ENCODE results near the gene GFPT2. TPM values are rescaled to one million over a fixed set of nuclear protein-coding genes. Genes with fewer than 3 reads are reported as not detected.

Gene GFPT2
- total RNA-seq, 4 donors from 2014 or later = 5.5 to 15.6 (median 6.4) TPM; not detected in 1

DNA sequence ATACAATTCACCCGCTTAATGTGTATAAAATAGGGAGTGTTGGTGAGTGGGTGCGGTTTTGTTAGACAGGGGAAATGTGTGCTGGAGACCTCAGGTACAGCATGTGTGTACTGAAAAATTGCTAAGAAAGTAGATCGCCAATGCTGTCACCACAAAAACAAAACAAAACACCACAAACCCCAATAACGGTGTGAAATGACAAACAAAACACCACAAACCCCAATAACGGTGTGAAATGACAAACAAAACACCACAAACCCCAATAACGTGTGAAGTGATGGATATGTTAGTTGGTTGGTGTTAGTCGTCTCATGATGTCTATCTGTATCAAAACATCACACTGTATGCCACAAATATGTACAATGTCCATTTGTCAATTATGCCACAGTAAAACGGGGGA lies 14.2 kb upstream of the GFPT2 start:
- H3K36me3 ChIP-seq = no peaks in the 10 kb centered on the region
- H3K27ac ChIP-seq = no peak overlapping the region
- no peak overlapping the region for H3K4me3 ChIP-seq
- intact Hi-C loops (cut with DNase I) = no loop called here
- H3K4me1 ChIP-seq = peaks cover 0 to 4% (median 3%) of the 10 kb centered on the region in 3 donors
- WGBS, 2 donors = 71 to 88% methylated on average over 8 of the region's 8 CpGs
- no peak for DNase-seq
- no peak for TF ChIP-seq POLR2A (IDR thresholded peaks at IDR 0.05)
- TF ChIP-seq, protein P1, sequence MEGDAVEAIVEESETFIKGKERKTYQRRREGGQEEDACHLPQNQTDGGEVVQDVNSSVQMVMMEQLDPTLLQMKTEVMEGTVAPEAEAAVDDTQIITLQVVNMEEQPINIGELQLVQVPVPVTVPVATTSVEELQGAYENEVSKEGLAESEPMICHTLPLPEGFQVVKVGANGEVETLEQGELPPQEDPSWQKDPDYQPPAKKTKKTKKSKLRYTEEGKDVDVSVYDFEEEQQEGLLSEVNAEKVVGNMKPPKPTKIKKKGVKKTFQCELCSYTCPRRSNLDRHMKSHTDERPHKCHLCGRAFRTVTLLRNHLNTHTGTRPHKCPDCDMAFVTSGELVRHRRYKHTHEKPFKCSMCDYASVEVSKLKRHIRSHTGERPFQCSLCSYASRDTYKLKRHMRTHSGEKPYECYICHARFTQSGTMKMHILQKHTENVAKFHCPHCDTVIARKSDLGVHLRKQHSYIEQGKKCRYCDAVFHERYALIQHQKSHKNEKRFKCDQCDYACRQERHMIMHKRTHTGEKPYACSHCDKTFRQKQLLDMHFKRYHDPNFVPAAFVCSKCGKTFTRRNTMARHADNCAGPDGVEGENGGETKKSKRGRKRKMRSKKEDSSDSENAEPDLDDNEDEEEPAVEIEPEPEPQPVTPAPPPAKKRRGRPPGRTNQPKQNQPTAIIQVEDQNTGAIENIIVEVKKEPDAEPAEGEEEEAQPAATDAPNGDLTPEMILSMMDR (IDR thresholded peaks at IDR 0.05) = no peak
- no peaks in the 10 kb centered on the region for H3K9me3 ChIP-seq
- H3K27me3 ChIP-seq = no peaks in the 10 kb centered on the region

DNA sequence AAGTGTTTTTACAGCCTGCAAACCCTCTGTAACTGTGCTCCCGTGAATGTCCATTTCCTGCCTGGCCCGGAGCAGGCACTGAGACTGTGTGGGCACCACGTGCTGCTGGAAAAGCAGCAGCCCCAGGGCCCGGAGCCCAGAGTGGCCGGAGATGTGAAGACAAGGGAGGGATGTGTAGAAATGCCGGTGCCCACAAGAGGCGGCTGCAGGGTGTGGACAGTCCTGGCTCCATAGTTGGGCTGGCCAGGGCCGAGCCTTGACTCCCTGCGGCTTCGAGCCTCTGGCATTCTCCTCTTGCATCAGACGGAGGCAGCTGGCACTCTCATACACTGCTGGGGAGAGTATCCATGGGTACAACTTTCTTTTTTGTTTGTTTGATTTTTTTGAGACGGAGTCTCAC lies 13.2 kb upstream of the GFPT2 start:
- 38 to 42% methylated on average over 7 to 12 of the region's 12 CpGs for WGBS, 2 donors

DNA sequence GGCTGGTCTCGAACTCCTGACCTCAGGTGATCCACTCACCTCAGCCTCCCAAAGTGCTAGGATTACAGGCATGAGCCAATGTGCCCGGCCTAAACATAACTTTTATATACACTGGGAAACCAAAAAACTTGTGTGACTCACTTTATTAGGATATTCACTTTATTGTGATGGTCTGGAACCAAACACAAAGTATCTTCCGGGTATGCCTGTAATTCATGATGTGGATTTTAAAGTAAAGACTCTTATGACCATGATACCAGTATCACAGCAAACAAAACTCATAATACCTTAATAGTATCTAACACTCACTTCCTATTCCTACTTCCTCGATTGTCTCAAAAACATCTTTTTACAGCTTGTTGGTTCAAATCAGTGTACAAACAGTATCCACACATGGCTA lies 12.7 kb upstream of the GFPT2 start:
- H3K27ac ChIP-seq = no peak overlapping the region
- H3K4me1 ChIP-seq = peaks cover 0 to 4% (median 2%) of the 10 kb centered on the region in 3 donors
- H3K27me3 ChIP-seq = no peaks in the 10 kb centered on the region
- DNase-seq = no peak
- H3K4me3 ChIP-seq = no peak overlapping the region
- 71 to 74% methylated on average over 4 of the region's 4 CpGs for WGBS, 2 donors
- intact Hi-C loops (cut with DNase I) = no loop called here
- H3K36me3 ChIP-seq = no peaks in the 10 kb centered on the region
- TF ChIP-seq POLR2A (IDR thresholded peaks at IDR 0.05) = no peak
- TF ChIP-seq, protein P1 (IDR thresholded peaks at IDR 0.05) = no peak
- no peaks in the 10 kb centered on the region for H3K9me3 ChIP-seq

More for the DNA sequence above, 13.2 kb upstream of the GFPT2 start:
- intact Hi-C loops (cut with DNase I) = no loop called here
- peaks cover 0 to 4% (median 3%) of the 10 kb centered on the region in 3 donors for H3K4me1 ChIP-seq
- H3K9me3 ChIP-seq = no peaks in the 10 kb centered on the region
- DNase-seq = no peak
- TF ChIP-seq POLR2A (IDR thresholded peaks at IDR 0.05) = no peak
- TF ChIP-seq, protein P1 (IDR thresholded peaks at IDR 0.05) = no peak
- H3K36me3 ChIP-seq = no peaks in the 10 kb centered on the region
- no peak overlapping the region for H3K4me3 ChIP-seq
- H3K27ac ChIP-seq = no peak overlapping the region
- no peaks in the 10 kb centered on the region for H3K27me3 ChIP-seq

DNA sequence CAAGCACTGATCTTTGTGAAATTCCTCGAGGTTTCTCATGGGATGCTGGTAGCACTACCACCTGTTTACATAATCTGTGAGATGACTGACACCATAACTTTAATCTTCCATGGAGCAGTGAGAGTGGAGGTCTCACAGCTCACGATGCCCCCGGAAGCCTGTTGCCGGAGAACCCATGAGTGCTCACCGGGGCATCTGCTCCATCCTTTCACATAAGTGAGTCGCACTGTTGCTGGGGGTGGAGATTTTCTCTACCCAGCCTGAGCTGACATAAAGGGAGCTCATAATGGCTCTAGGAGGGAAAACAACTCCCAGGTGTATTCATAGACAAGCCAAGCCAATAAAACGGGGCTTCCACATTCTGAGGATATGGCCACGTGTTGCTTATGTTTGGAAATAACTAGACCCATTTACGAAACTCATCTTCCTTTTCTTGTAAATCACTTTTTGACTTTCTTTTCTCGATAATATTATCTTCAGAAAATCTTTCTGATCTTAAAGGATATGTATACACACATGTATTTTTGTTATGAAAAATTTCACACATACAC lies 11.2 kb upstream of the GFPT2 start:
- Histone ChIP-seq H3K27me3 (no peaks in the 10 kb centered on the region), H3K36me3 (no peaks in the 10 kb centered on the region), H3K4me3 (no peak overlapping the region), H3K4me1 (no peaks in the 10 kb centered on the region), H3K9me3 (no peaks in the 10 kb centered on the region), H3K27ac (no peak overlapping the region)
- TF ChIP-seq POLR2A (IDR thresholded peaks at IDR 0.05) = no peak
- TF ChIP-seq, protein P1 (IDR thresholded peaks at IDR 0.05) = no peak
- intact Hi-C loops (cut with DNase I) = no loop called here
- 75 to 82% methylated on average over 10 of the region's 10 CpGs for WGBS, 2 donors
- no peak for DNase-seq

DNA sequence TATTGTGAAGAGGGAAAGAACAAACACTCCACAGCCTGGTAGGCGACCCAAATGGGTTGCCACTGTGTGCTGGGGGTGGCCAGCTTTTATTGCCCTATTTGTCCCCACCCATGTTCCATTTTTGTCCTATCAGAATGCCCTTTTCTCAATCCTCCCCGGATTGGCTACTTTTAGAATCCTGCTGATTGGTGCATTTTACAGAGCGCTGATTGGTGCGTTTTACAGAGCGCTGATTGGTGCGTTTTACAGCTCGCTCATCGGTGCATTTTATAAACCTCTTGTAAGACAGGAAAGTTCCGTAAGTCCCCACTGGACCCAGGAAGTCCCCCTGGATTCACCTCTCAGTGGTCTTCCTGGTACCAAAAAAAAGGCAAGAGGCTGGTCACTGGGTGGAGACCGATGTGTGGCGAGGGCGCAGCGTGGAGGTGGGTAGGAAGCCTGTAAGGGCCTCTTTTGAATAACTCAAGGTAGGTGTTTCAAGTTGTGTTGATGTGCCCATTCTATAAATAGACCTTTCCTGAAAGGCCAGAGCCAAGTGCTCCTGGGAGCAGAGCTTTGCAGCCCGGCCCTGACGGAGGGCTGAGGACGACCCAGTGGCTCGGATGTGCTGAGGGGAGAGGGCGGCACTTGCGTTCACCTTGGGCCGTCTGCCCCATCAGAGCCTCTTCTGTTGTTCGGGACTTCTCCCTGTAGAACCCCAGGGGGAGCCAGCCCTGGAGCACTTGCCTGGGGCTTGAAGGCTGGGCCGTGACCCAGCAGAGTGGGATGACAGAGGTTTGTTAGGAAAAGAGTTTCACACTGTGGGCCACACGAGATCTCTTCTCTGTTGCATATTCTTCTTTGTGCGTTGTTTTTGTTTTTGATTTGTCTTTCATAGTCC lies 7.2 kb upstream of the GFPT2 start:
- TF ChIP-seq POLR2A (IDR thresholded peaks at IDR 0.05) = no peak
- TF ChIP-seq, protein P1 (IDR thresholded peaks at IDR 0.05) = no peak

More for the DNA sequence above, 7.2 kb upstream of the GFPT2 start:
- Histone ChIP-seq H3K9me3 (no peaks in the 10 kb centered on the region), H3K4me1 (no peaks in the 10 kb centered on the region), H3K4me3 (no peak overlapping the region), H3K27me3 (peaks cover 0 to 18% (median 0%) of the 10 kb centered on the region in 4 donors), H3K36me3 (no peaks in the 10 kb centered on the region), H3K27ac (no peak overlapping the region)
- 92 to 94% methylated on average over 13 to 21 of the region's 24 CpGs for WGBS, 2 donors
- DNase-seq = no peak
- intact Hi-C loops (cut with DNase I) = no loop called here

Data from esophagus squamous epithelium (tissue), 5 donors.